ENCODE data around the gene WDR43. TPM values are rescaled to one million over a fixed set of nuclear protein-coding genes. Genes with fewer than 3 reads are reported as not detected.

WDR43 gene
- 57.3 TPM for total RNA-seq
- polyA plus RNA-seq = 17.7 TPM

GRCh38 chr2:28894470-28895188, at the start of gene WDR43:
TSS of gene WDR43 (plus strand) at chr2:28894667. CDS start at chr2:28894699, 32 bp downstream.
- Histone ChIP-seq H3K4me1 (ENCODE audit: insufficient read depth) (no peaks in the 10 kb centered on the region), H3K27ac (ENCODE audit: low read depth) (no peak within 1 kb of the TSS), H3K36me3 (ENCODE audit: insufficient read depth) (no peaks in the 10 kb centered on the region), H3K4me3 (ENCODE audit: low read depth, low read length) (peak within 1 kb of the TSS; percentile 98)
- DNase-seq (ENCODE audit: extremely low spot score) = peak; percentile 93
- under 1% methylated on average over 79 of the region's 79 CpGs for WGBS

- WGBS = 94% methylated on average over 1 of the region's 1 CpG
- Histone ChIP-seq H3K27ac (ENCODE audit: low read depth) (no peak overlapping the region), H3K36me3 (ENCODE audit: insufficient read depth) (no peaks in the 10 kb centered on the region), H3K4me3 (ENCODE audit: low read depth, low read length) (no peak overlapping the region), H3K4me1 (ENCODE audit: insufficient read depth) (no peaks in the 10 kb centered on the region)
- no peak for DNase-seq (ENCODE audit: extremely low spot score)
These were observed 39.3 kb upstream of the WDR43 start for GRCh38 chr2:28855193-28855592.

GRCh38 chr2:28855977-28856376, 38.5 kb upstream of the WDR43 start:
- H3K27ac ChIP-seq (ENCODE audit: low read depth) = no peak overlapping the region
- H3K4me1 ChIP-seq (ENCODE audit: insufficient read depth) = no peaks in the 10 kb centered on the region
- no peaks in the 10 kb centered on the region for H3K36me3 ChIP-seq (ENCODE audit: insufficient read depth)
- DNase-seq (ENCODE audit: extremely low spot score) = no peak
- H3K4me3 ChIP-seq (ENCODE audit: low read depth, low read length) = no peak overlapping the region

- Histone ChIP-seq H3K4me1 (ENCODE audit: insufficient read depth) (peaks cover 2% of the 10 kb centered on the region), H3K4me3 (ENCODE audit: low read depth, low read length) (peak overlapping the region; percentile 7), H3K27ac (ENCODE audit: low read depth) (no peak overlapping the region), H3K36me3 (ENCODE audit: insufficient read depth) (no peaks in the 10 kb centered on the region)
- 77% methylated on average over 12 of the region's 12 CpGs for WGBS
- no peak for DNase-seq (ENCODE audit: extremely low spot score)
These were observed 25.9 kb upstream of the WDR43 start for GRCh38 chr2:28868611-28869010.

- DNase-seq (ENCODE audit: extremely low spot score) = no peak
- under 1% methylated on average over 29 of the region's 29 CpGs for WGBS
- no peaks in the 10 kb centered on the region for H3K36me3 ChIP-seq (ENCODE audit: insufficient read depth)
- no peak overlapping the region for H3K27ac ChIP-seq (ENCODE audit: low read depth)
- peak overlapping the region; percentile 63 for H3K4me3 ChIP-seq (ENCODE audit: low read depth, low read length)
- peaks cover 2% of the 10 kb centered on the region for H3K4me1 ChIP-seq (ENCODE audit: insufficient read depth)
These were observed 24.8 kb upstream of the WDR43 start for GRCh38 chr2:28869494-28870145.

- H3K27ac ChIP-seq (ENCODE audit: low read depth) = peak within 1 kb of the TSS; percentile 57
- DNase-seq (ENCODE audit: extremely low spot score) = peak; percentile 80
- WGBS = under 1% methylated on average over 57 of the region's 57 CpGs
- peak within 1 kb of the TSS; percentile 63 for H3K4me3 ChIP-seq (ENCODE audit: low read depth, low read length)
- peaks cover 2% of the 10 kb centered on the region for H3K4me1 ChIP-seq (ENCODE audit: insufficient read depth)
- no peaks in the 10 kb centered on the region for H3K36me3 ChIP-seq (ENCODE audit: insufficient read depth)
These were observed 24.1 kb upstream of the WDR43 start, which contains the start of gene TRMT61B for GRCh38 chr2:28870146-28870891. TSS of gene TRMT61B (minus strand) at chr2:28870309. CDS start at chr2:28870277, 32 bp downstream.

- no peak overlapping the region for H3K4me3 ChIP-seq (ENCODE audit: low read depth, low read length)
- H3K4me1 ChIP-seq (ENCODE audit: insufficient read depth) = peaks cover 2% of the 10 kb centered on the region
- H3K36me3 ChIP-seq (ENCODE audit: insufficient read depth) = no peaks in the 10 kb centered on the region
- 73% methylated on average over 3 of the region's 3 CpGs for WGBS
- DNase-seq (ENCODE audit: extremely low spot score) = no peak
- no peak overlapping the region for H3K27ac ChIP-seq (ENCODE audit: low read depth)
These were observed 22.8 kb upstream of the WDR43 start for GRCh38 chr2:28871620-28872019.

GRCh38 chr2:28880193-28880592, 14.3 kb upstream of the WDR43 start:
- DNase-seq (ENCODE audit: extremely low spot score) = no peak

GRCh38 chr2:28893488-28893887, 979 bp upstream of the WDR43 start:
- no peak for DNase-seq (ENCODE audit: extremely low spot score)
- no peak overlapping the region for H3K27ac ChIP-seq (ENCODE audit: low read depth)
- H3K4me1 ChIP-seq (ENCODE audit: insufficient read depth) = no peaks in the 10 kb centered on the region
- 94% methylated on average over 21 of the region's 21 CpGs for WGBS
- H3K4me3 ChIP-seq (ENCODE audit: low read depth, low read length) = no peak overlapping the region
- no peaks in the 10 kb centered on the region for H3K36me3 ChIP-seq (ENCODE audit: insufficient read depth)

More at GRCh38 chr2:28880193-28880592, 14.3 kb upstream of the WDR43 start:
- 79% methylated on average over 1 of the region's 1 CpG for WGBS
- Histone ChIP-seq H3K36me3 (ENCODE audit: insufficient read depth) (no peaks in the 10 kb centered on the region), H3K27ac (ENCODE audit: low read depth) (no peak overlapping the region), H3K4me1 (ENCODE audit: insufficient read depth) (no peaks in the 10 kb centered on the region), H3K4me3 (ENCODE audit: low read depth, low read length) (no peak overlapping the region)

- H3K4me3 ChIP-seq (ENCODE audit: low read depth, low read length) = peak overlapping the region; percentile 98
- 1% methylated on average over 19 of the region's 19 CpGs for whole genome bisulfite sequencing
- no peaks in the 10 kb centered on the region for H3K36me3 ChIP-seq (ENCODE audit: insufficient read depth)
- H3K27ac ChIP-seq (ENCODE audit: low read depth) = no peak overlapping the region
- DNase-seq (ENCODE audit: extremely low spot score) = no peak
- H3K4me1 ChIP-seq (ENCODE audit: insufficient read depth) = no peaks in the 10 kb centered on the region
These were observed 874 bp downstream of the WDR43 start for GRCh38 chr2:28895189-28895893.

- H3K4me3 ChIP-seq (ENCODE audit: low read depth, low read length) = no peak overlapping the region
- 59% methylated on average over 2 of the region's 2 CpGs for WGBS
- no peaks in the 10 kb centered on the region for H3K36me3 ChIP-seq (ENCODE audit: insufficient read depth)
- H3K4me1 ChIP-seq (ENCODE audit: insufficient read depth) = no peaks in the 10 kb centered on the region
- H3K27ac ChIP-seq (ENCODE audit: low read depth) = no peak overlapping the region
- DNase-seq (ENCODE audit: extremely low spot score) = no peak
These were observed 2.4 kb downstream of the WDR43 start for GRCh38 chr2:28896906-28897305.

GRCh38 chr2:28898048-28898447, 3.6 kb downstream of the WDR43 start:
- Histone ChIP-seq H3K4me1 (ENCODE audit: insufficient read depth) (no peaks in the 10 kb centered on the region), H3K36me3 (ENCODE audit: insufficient read depth) (peaks cover 4% of the 10 kb centered on the region), H3K4me3 (ENCODE audit: low read depth, low read length) (no peak overlapping the region), H3K27ac (ENCODE audit: low read depth) (no peak overlapping the region)
- WGBS = 55% methylated on average over 1 of the region's 1 CpG
- no peak for DNase-seq (ENCODE audit: extremely low spot score)

- 63% methylated on average over 2 of the region's 2 CpGs for WGBS
- Histone ChIP-seq H3K27ac (ENCODE audit: low read depth) (no peak overlapping the region), H3K36me3 (ENCODE audit: insufficient read depth) (peaks cover 4% of the 10 kb centered on the region), H3K4me3 (ENCODE audit: low read depth, low read length) (no peak overlapping the region), H3K4me1 (ENCODE audit: insufficient read depth) (no peaks in the 10 kb centered on the region)
- no peak for DNase-seq (ENCODE audit: extremely low spot score)
These were observed 6.7 kb downstream of the WDR43 start for GRCh38 chr2:28901202-28901601.

All from urinary bladder (tissue), 4 donors.